Nephron (organoid): Measurements from ENCODE around the gene MAB21L1.

Experiments used
- H3K27ac Mint-ChIP-seq, 3 experiments: 2 replicates each; pipeline ENCODE4 v1.8.0; 2020; ENCODE audit warnings: mixed read lengths in 3 of 3, mild to moderate bottlenecking in 2 of 3, moderate library complexity in 1 of 3
- H3K27me3 Mint-ChIP-seq: 2 replicates; pipeline ENCODE4 v1.8.0; 2021; ENCODE audit warnings: low read depth, mild to moderate bottlenecking, moderate library complexity, mixed read lengths
- H3K36me3 Mint-ChIP-seq: 2 replicates; pipeline ENCODE4 v1.8.0; 2020; ENCODE audit warnings: low read depth, mixed read lengths
- H3K4me1 Mint-ChIP-seq: 2 replicates; pipeline ENCODE4 v1.8.0; 2020; ENCODE audit warnings: mixed read lengths
- H3K4me3 Mint-ChIP-seq, 3 experiments: 2 replicates each; pipeline ENCODE4 v1.8.0; 2020; ENCODE audit warnings: mild to moderate bottlenecking in 3 of 3, mixed read lengths in 3 of 3, moderate library complexity in 2 of 3
- H3K9me3 Mint-ChIP-seq: 2 replicates; pipeline ENCODE4 v1.8.0; 2020; ENCODE audit warnings: mixed read lengths
- TF ChIP-seq, protein P1 (sequence below), 3 experiments: fragments of 200-600 bp; sonication (generic); IDR thresholded peaks; one replicate each; pipeline ENCODE4 v1.5.0; 2021; ENCODE audit warnings: antibody characterized with exemption in 3 of 3; ENCODE audit not compliant: unreplicated experiment in 3 of 3

MAB21L1 gene

DNA sequence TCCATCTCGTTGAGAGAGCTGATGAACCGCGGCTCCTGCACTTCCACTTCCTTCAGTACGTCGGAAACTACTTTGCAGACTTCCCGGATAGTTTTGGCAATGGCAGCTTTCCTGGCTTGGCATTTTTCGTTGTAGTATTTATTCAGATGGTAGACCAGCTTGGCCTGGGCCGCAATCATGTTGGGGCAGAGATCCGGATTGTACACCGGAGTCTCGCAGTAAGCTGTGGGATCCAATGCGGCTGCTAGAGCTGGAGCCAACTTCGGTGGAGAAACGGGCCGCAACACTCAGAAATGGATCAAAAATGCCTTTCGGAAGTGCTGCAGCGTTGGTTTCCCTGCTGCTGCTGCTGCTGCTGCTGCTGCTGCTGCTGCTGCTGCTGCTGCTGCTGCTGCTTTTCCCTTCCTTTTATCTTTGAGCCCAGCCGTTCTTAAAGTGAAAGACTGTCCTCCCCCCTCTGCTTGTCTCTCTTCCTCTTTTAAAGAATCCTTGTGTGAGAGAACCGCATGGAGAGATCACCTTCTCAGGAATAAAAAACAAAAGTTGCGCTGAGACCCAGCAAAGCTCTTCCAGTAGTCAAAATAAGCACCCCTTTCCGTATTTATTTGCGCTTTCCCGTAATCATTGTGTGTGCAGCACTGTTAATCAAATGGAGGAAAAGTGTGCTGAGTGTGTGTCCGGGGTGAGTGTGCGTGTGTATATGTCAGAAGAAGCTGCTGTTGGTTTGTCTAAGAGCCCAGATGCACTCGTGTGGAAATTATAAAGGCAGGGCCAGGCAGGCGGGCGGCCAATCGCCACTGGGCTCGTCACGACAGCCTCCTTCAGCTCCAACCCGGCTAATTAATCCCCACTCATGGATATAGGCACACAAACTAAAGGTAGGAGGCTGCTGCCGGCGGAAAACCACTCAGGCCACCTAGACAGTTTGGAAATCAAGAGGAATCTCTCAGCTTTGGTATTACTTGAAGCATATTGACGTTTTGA, at the start of gene MAB21L1:
TSS of gene MAB21L1 (minus strand) at position 730 of the 984 bp plus-strand sequence. CDS start at position 179, 551 bp downstream.
- peaks cover 6% of the 10 kb centered on the region for H3K36me3 Mint-ChIP-seq
- TF ChIP-seq, protein P1, sequence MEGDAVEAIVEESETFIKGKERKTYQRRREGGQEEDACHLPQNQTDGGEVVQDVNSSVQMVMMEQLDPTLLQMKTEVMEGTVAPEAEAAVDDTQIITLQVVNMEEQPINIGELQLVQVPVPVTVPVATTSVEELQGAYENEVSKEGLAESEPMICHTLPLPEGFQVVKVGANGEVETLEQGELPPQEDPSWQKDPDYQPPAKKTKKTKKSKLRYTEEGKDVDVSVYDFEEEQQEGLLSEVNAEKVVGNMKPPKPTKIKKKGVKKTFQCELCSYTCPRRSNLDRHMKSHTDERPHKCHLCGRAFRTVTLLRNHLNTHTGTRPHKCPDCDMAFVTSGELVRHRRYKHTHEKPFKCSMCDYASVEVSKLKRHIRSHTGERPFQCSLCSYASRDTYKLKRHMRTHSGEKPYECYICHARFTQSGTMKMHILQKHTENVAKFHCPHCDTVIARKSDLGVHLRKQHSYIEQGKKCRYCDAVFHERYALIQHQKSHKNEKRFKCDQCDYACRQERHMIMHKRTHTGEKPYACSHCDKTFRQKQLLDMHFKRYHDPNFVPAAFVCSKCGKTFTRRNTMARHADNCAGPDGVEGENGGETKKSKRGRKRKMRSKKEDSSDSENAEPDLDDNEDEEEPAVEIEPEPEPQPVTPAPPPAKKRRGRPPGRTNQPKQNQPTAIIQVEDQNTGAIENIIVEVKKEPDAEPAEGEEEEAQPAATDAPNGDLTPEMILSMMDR (IDR thresholded peaks at IDR 0.05; ENCODE audit: unreplicated experiment in 3 of 3), result no peak
- peak within 1 kb of the TSS; percentile 82 to 87 (median 83) for H3K4me3 Mint-ChIP-seq

DNA sequence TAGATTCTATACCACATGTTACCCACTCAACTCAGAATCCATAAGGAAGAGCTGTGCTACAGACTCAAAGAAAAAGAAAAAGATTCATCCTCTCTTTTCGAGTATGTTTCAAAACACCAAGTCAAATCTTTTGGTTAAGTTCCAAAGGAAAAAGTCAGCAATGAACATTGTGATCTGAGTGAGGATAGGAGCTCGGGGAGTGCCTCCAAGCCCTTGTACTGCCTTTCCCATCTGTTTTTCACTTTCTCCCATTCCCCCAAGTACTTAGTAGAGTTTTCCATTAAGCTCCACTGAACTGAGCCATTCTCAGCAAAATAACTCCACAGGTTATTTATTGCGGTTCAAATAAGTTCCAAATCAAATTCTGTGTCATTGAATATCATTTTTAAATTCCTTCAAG, 47.7 kb upstream of the MAB21L1 start:
- Mint-ChIP-seq H3K4me3 (no peak overlapping the region), H3K9me3 (peaks cover 3% of the 10 kb centered on the region), H3K27ac (no peak overlapping the region), H3K4me1 (no peaks in the 10 kb centered on the region), H3K36me3 (peaks cover 5% of the 10 kb centered on the region), H3K27me3 (no peaks in the 10 kb centered on the region)
- TF ChIP-seq, protein P1 (IDR thresholded peaks at IDR 0.05; ENCODE audit: unreplicated experiment in 3 of 3), result no peak

More for the DNA sequence above, at the start of gene MAB21L1:
- Mint-ChIP-seq H3K4me1 (peaks cover 29% of the 10 kb centered on the region), H3K27ac (peak within 1 kb of the TSS; percentile 35 to 87 (median 43)), H3K9me3 (no peaks in the 10 kb centered on the region), H3K27me3 (peaks cover 100% of the 10 kb centered on the region)

GRCh38 chr13:35518337-35518946, 42.0 kb upstream of the MAB21L1 start:
- Mint-ChIP-seq H3K36me3 (peaks cover 5% of the 10 kb centered on the region), H3K27ac (no peak overlapping the region), H3K27me3 (no peaks in the 10 kb centered on the region), H3K4me3 (no peak overlapping the region), H3K4me1 (no peaks in the 10 kb centered on the region), H3K9me3 (peaks cover 3% of the 10 kb centered on the region)
- TF ChIP-seq, protein P1 (IDR thresholded peaks at IDR 0.05; ENCODE audit: unreplicated experiment in 3 of 3), result no peak

DNA sequence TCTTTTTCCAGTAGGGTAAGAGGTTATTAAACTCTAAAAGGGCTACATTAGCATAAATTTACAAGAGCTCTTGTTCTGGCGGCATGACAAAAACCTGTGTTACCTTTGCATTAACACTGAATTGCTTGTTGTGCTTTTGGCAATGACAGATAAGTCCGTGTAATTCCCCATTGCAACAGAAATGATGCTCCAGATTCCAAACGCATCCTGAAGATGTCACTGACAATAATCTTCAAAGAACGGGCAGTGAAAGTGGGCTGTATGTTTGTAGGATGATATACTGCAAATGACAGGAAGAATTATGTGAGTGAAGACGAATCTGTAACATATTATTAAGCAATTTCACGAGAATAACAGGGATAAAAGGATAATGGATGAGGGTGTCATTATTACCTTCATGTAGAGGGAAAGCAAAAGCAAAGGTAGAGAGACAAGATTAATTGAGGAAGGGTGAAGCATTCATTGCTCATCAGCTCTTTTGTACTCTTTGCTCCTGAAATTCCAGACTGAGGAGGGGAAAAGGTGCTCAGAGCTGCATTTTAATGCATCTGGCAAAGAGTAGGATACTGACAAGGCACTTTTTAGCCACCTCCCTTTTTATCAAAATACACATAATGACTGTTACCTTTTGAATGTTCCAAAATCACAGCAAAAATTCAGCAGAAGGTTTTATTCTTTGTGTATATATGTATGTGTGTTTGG, 38.5 kb upstream of the MAB21L1 start:
- TF ChIP-seq, protein P1 (IDR thresholded peaks at IDR 0.05; ENCODE audit: unreplicated experiment in 3 of 3), result no peak
- peaks cover 5% of the 10 kb centered on the region for H3K4me1 Mint-ChIP-seq
- H3K9me3 Mint-ChIP-seq, result no peaks in the 10 kb centered on the region
- H3K27me3 Mint-ChIP-seq, result no peaks in the 10 kb centered on the region
- no peak overlapping the region for H3K27ac Mint-ChIP-seq
- no peaks in the 10 kb centered on the region for H3K36me3 Mint-ChIP-seq
- H3K4me3 Mint-ChIP-seq, result no peak overlapping the region

DNA sequence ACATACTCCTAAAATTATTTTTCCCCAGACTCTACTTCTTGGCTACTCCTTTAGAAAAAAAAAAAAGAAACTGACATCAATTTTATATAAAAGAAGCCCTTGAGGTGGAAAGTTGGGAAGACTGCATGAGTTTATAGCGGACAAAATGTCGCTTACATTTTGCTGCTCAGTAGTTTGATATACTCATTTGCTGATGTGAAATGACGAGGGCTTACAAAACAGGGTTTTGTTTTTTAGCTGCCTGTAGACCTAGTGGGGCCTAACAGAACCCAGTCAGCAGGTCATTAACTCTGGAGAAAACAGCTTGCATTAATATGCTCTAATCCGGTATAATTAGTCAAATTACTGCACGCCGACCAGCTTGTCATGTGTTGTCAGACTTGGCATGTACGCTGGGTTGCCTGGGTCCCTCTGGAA, 37.6 kb upstream of the MAB21L1 start:
- Mint-ChIP-seq H3K4me3 (no peak overlapping the region), H3K4me1 (peaks cover 5% of the 10 kb centered on the region), H3K27me3 (no peaks in the 10 kb centered on the region), H3K9me3 (no peaks in the 10 kb centered on the region), H3K36me3 (no peaks in the 10 kb centered on the region), H3K27ac (no peak overlapping the region)
- TF ChIP-seq, protein P1 (IDR thresholded peaks at IDR 0.05; ENCODE audit: unreplicated experiment in 3 of 3), result no peak
